Measurements from ENCODE around the gene CLIC3. TPM values are rescaled to one million over a fixed set of nuclear protein-coding genes. Genes with fewer than 3 reads are reported as not detected.
"Not testable (repeated sequence)": the region's sequence is repeated elsewhere in the genome, so short reads cannot be mapped to it uniquely, and the experiment has no call there.

CLIC3 gene
- total RNA-seq, 1 experiment from 2014 or later, result not detected

DNA sequence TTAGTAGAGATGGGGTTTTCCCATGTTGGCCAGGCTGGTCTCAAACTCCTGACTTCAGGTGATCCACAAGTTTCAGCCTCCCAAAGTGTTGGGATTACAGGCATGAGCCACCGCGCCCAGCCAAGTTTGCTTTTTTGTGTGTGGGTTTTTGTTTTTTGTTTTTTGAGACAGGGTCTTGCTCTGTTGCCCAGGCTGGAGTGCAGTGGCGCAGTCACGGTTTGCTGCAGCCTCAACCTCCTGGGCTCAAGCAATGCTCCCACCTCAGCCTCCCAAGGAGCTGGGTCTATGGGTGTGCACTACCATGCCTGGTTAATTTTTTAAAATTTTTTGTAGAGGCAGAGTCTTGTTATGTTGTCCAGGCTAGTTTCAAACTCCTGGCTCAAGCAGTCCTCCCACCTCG lies 37.1 kb upstream of the CLIC3 start:
- not testable (repeated sequence) for H3K27ac ChIP-seq (ENCODE audit: low read length); H3K9me3 ChIP-seq (ENCODE audit: low read length); H2AFZ ChIP-seq (ENCODE audit: low read length); H3K4me2 ChIP-seq (ENCODE audit: low read depth, low read length, poor library complexity, severe bottlenecking); H3K4me3 ChIP-seq (ENCODE audit: low read length); H3K9ac ChIP-seq (ENCODE audit: low read length); H3K79me2 ChIP-seq (ENCODE audit: low read length); H3K27me3 ChIP-seq (ENCODE audit: low read length); H3K9me2 ChIP-seq (replicated peaks; ENCODE audit: insufficient read depth, low read length); H3K36me3 ChIP-seq (ENCODE audit: insufficient read depth, low read length); H4K20me1 ChIP-seq (ENCODE audit: insufficient read depth, low read depth, low read length); DNase-seq
- peaks cover 24% of the 10 kb centered on the region for H3K4me1 ChIP-seq (ENCODE audit: low read length)

DNA sequence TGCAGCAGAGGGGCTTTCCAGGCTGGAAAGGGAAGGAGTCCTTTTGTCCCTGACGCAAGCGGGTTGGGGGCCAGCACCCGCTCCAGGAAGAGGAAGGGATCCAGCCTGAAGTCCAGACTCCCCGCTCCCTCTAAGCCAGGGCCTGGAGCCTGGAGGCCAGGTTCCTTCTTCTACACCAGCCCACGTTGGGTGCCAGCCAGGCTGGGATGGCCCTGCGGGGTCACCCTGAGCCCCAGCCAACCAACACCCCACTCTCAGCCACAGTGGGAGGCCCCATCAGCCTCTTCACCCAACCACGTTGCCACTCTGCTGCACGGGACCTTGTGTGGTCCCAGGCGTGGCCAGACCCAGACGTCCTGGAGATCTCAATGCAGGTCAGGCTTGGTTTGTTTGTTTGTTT lies 36.5 kb upstream of the CLIC3 start:
- Histone ChIP-seq H3K9ac (ENCODE audit: low read length) (no peak overlapping the region), H3K27ac (ENCODE audit: low read length) (no peak overlapping the region), H3K27me3 (ENCODE audit: low read length) (no peaks in the 10 kb centered on the region), H3K36me3 (ENCODE audit: insufficient read depth, low read length) (no peaks in the 10 kb centered on the region), H3K4me2 (ENCODE audit: low read depth, low read length, poor library complexity, severe bottlenecking) (no peak overlapping the region), H3K4me1 (ENCODE audit: low read length) (peaks cover 26% of the 10 kb centered on the region), H2AFZ (ENCODE audit: low read length) (no peak overlapping the region), H3K4me3 (ENCODE audit: low read length) (no peak overlapping the region), H3K79me2 (ENCODE audit: low read length) (no peaks in the 10 kb centered on the region), H3K9me3 (ENCODE audit: low read length) (no peaks in the 10 kb centered on the region), H4K20me1 (ENCODE audit: insufficient read depth, low read depth, low read length) (no peaks in the 10 kb centered on the region), H3K9me2 (replicated peaks; ENCODE audit: insufficient read depth, low read length) (no peaks in the 10 kb centered on the region)
- no peak for DNase-seq

DNA sequence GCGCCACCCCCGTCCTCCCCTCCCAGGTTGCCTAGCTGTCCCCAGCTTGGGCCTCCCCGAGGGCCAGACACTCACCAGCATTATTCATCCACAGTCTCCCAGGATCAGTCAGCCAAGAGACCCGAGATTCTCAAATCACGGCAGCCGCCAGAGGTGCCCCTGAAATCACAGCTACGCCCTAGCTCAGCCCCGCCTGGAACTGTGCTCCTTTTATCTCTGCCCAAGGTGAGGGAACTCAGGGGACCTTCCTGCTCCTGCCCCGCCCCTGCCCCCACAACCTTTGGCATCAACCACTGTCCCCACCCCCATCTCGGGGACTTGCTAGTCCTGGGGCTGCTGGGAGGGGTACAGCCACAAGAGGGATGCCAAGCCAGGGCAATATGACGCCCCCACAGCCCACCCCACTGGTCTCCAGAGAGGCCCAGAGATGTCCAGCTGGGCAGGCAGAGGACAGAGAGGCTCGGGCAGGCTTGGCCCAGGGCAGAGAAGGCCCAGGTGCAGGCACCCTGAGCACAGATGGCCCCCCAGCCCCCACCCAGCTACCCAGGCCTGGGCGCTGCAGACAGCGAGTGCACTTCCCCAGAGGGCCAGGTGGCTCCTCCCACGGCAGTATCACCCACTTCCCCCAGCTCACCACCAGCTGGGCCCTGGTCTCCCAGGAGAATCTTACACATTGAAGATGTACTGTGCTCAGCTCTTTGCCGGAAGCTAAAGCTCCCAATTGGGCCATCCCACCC lies 35.7 kb upstream of the CLIC3 start, which contains the start of gene FUT7:
Gene FUT7, minus strand, starts transcription at position 185 of the 737 bp plus-strand sequence. Its CDS starts 97 bp downstream, at position 88.
- Histone ChIP-seq H4K20me1 (ENCODE audit: insufficient read depth, low read depth, low read length) (no peaks in the 10 kb centered on the region; the same call in 1 of the 2 replicates), H3K9me3 (ENCODE audit: low read length) (no peaks in the 10 kb centered on the region), H3K79me2 (ENCODE audit: low read length) (no peaks in the 10 kb centered on the region), H3K4me1 (ENCODE audit: low read length) (peaks cover 31% of the 10 kb centered on the region), H3K4me2 (ENCODE audit: low read depth, low read length, poor library complexity, severe bottlenecking) (peak within 1 kb of the TSS; percentile 11), H3K9me2 (replicated peaks; ENCODE audit: insufficient read depth, low read length) (no peaks in the 10 kb centered on the region), H3K27ac (ENCODE audit: low read length) (no peak within 1 kb of the TSS), H3K36me3 (ENCODE audit: insufficient read depth, low read length) (no peaks in the 10 kb centered on the region), H2AFZ (ENCODE audit: low read length) (no peak within 1 kb of the TSS), H3K9ac (ENCODE audit: low read length) (no peak within 1 kb of the TSS), H3K4me3 (ENCODE audit: low read length) (no peak within 1 kb of the TSS), H3K27me3 (ENCODE audit: low read length) (no peaks in the 10 kb centered on the region)
- peak; percentile 84 for DNase-seq

DNA sequence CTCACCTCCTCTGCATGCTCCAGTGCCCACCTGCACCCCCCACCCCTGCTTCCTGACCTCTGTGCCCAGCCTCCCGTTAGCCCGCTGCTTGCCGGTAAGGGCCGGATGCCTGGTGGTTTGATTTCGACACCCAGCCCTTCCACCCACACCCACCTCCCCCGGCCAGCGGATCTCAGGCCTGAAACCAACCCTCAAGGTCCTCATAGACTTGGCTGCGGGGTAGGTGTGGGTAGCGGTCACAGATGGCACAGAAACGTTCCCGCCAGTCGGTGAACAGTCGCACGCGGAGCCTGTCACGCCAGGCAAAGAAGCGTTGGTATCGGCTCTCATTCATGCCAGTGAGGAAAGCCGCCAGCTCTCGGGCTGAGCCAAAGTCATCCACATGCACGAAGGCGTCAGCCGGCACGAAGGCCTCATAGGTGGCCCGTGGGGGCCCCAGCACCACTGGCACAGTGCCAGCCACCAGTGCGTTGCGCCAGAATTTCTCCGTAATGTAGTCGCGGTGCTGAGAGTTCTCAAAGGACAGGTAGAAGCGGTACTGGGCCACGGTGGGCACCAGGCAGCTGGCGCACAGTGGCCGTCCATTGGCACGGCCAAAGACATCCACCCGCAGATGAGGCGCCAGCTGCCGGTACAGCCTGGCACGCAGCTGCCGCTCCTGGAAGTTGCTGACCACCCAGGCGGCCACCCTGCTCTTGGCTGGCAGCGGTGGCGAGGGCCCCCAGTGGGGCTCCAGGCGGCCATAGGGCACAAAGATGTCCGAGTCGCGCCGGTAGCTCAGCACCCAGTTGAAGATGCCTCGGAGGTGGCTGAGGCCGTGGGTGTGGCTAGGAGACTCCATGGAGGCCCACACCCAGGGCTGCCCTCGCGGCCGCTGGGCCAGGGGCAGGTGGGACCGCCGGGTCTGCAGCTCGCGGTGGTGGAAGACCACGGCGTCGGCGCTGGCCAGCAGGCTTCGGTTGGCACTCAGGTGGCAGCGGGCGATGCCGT lies 34.5 kb upstream of the CLIC3 start:
- H3K9ac ChIP-seq (ENCODE audit: low read length), result no peak overlapping the region
- no peak for DNase-seq
- H3K4me3 ChIP-seq (ENCODE audit: low read length), result no peak overlapping the region
- no peaks in the 10 kb centered on the region for H3K9me3 ChIP-seq (ENCODE audit: low read length)
- H3K9me2 ChIP-seq (replicated peaks; ENCODE audit: insufficient read depth, low read length), result no peaks in the 10 kb centered on the region
- no peak overlapping the region for H3K27ac ChIP-seq (ENCODE audit: low read length)
- peaks cover 36% of the 10 kb centered on the region for H3K4me1 ChIP-seq (ENCODE audit: low read length)
- no peaks in the 10 kb centered on the region; the same call in 1 of the 2 replicates for H4K20me1 ChIP-seq (ENCODE audit: insufficient read depth, low read depth, low read length)
- no peaks in the 10 kb centered on the region for H3K79me2 ChIP-seq (ENCODE audit: low read length)
- no peak overlapping the region for H2AFZ ChIP-seq (ENCODE audit: low read length)
- H3K36me3 ChIP-seq (ENCODE audit: insufficient read depth, low read length), result no peaks in the 10 kb centered on the region
- H3K4me2 ChIP-seq (ENCODE audit: low read depth, low read length, poor library complexity, severe bottlenecking), result no peak overlapping the region
- H3K27me3 ChIP-seq (ENCODE audit: low read length), result no peaks in the 10 kb centered on the region

DNA sequence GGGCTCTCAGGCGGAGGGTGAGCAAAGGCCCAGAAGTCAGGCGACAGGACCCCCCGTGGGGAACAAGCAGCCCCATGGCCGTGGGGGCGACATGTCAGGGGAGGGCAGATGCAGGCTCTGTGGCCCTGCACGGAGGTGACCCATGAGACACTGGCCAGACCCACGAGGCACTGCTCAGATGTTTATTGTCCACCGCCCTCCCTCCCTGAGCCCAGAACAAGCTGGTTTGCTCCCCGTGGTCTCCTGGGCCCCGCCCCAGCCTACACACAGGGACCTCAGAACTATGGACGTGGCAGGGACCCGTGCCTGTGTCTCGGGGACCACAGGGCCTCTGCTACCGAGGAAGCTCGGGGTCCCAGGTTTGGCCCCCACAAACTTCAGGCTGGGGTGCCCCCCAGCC lies 33.6 kb upstream of the CLIC3 start:
- no peak overlapping the region for H3K4me2 ChIP-seq (ENCODE audit: low read depth, low read length, poor library complexity, severe bottlenecking)
- H3K4me3 ChIP-seq (ENCODE audit: low read length), result no peak overlapping the region
- H3K27me3 ChIP-seq (ENCODE audit: low read length), result no peaks in the 10 kb centered on the region
- no peaks in the 10 kb centered on the region for H3K36me3 ChIP-seq (ENCODE audit: insufficient read depth, low read length)
- no peak overlapping the region for H3K27ac ChIP-seq (ENCODE audit: low read length)
- no peak overlapping the region for H3K9ac ChIP-seq (ENCODE audit: low read length)
- H4K20me1 ChIP-seq (ENCODE audit: insufficient read depth, low read depth, low read length), result no peaks in the 10 kb centered on the region; the same call in 1 of the 2 replicates
- H3K9me3 ChIP-seq (ENCODE audit: low read length), result no peaks in the 10 kb centered on the region
- no peak overlapping the region for H2AFZ ChIP-seq (ENCODE audit: low read length)
- H3K9me2 ChIP-seq (replicated peaks; ENCODE audit: insufficient read depth, low read length), result no peaks in the 10 kb centered on the region
- no peaks in the 10 kb centered on the region for H3K79me2 ChIP-seq (ENCODE audit: low read length)
- H3K4me1 ChIP-seq (ENCODE audit: low read length), result peaks cover 44% of the 10 kb centered on the region
- no peak for DNase-seq

DNA sequence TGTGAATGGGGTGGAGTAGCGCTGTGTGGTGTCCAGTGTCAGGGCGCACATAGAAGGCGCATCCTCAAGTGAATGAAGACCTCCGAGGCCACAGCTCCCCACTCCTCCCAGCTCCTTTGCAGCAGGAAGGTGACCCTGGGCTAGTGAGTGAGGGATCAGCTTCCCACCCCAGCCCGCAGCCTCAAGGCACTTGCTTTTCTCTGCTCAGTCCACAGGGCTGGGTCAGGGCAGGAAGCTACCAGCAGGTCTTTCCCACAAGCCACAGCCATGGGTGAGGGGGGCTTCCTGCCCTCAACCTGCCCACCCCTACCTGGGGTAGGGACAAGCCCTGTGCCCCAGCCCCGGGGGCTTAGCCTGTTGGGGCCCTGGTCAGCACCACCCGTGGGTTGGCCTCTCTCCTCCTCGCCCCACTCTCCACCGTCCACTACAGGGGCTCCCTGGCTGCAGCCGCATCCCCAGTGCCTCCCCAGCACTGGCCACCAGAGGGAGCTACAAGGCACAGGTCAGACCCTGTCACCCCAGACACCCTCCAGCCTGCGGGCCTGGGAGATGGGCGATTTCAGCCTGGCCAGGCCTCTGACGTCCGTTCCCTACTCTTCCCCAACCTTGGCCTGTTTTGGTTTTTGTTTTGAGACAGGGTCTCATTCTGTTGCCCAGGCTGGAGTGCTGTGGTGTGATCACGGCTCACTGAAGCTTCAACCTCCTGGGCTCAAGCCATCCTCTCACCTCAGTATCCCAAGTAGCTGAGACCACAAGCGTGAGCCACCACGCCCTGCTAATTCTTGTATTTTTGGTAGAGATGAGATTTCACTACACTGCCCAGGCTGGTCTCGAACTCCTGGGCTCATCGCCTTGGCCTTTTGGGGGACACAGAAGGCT lies 32.9 kb upstream of the CLIC3 start:
- no peak overlapping the region for H3K4me2 ChIP-seq (ENCODE audit: low read depth, low read length, poor library complexity, severe bottlenecking)
- peak; percentile 86 for DNase-seq
- no peak overlapping the region for H3K27ac ChIP-seq (ENCODE audit: low read length)
- no peak overlapping the region for H3K9ac ChIP-seq (ENCODE audit: low read length)
- H3K4me3 ChIP-seq (ENCODE audit: low read length), result no peak overlapping the region
- H3K36me3 ChIP-seq (ENCODE audit: insufficient read depth, low read length), result no peaks in the 10 kb centered on the region
- no peaks in the 10 kb centered on the region; the same call in 1 of the 2 replicates for H4K20me1 ChIP-seq (ENCODE audit: insufficient read depth, low read depth, low read length)
- H3K9me3 ChIP-seq (ENCODE audit: low read length), result no peaks in the 10 kb centered on the region
- H3K4me1 ChIP-seq (ENCODE audit: low read length), result peaks cover 41% of the 10 kb centered on the region
- H3K9me2 ChIP-seq (replicated peaks; ENCODE audit: insufficient read depth, low read length), result no peaks in the 10 kb centered on the region
- no peaks in the 10 kb centered on the region for H3K27me3 ChIP-seq (ENCODE audit: low read length)
- no peaks in the 10 kb centered on the region for H3K79me2 ChIP-seq (ENCODE audit: low read length)
- no peak overlapping the region for H2AFZ ChIP-seq (ENCODE audit: low read length)

DNA sequence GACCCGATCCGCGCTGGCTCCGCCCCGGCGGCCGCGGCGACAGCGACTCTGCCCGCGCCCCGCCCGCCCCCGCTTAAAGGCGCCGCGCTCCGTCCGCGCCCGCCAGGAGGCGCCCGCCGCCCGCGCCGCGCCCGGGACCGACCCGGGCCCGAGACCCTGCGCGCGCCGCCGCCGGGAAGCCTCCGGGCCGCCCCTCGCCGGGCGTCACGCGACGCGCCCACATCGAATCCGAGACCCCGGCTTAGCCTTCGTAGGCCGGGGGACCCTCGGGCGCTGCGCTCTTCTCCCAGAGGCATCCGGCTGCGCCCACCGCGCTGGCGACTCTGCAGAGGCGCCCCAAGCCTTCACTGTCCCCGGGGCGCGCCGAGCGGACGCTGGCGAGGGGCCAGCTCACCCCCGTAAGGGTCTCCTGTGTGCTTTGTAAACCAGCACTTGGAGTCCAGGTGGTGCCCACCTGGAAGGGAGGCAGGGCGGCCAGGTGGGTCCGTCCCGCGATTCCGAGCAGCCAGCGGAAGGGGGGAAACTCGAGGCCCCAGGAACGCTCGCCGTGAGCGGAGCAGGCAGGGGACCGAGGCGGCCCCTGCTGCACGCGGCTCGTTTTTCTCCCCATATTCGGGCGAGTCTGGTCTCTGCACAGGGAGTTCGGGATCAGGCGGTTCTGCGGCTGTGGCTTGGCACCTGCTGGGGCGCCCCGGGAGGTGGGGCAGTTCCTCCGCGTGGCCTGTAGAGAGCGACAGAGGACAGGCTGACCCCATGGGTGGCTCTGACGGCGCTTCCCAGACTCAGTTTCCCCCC lies 32.1 kb upstream of the CLIC3 start:
- H3K36me3 ChIP-seq (ENCODE audit: insufficient read depth, low read length), result no peaks in the 10 kb centered on the region
- H2AFZ ChIP-seq (ENCODE audit: low read length), result no peak overlapping the region
- no peaks in the 10 kb centered on the region for H3K9me3 ChIP-seq (ENCODE audit: low read length)
- no peaks in the 10 kb centered on the region; the same call in 1 of the 2 replicates for H4K20me1 ChIP-seq (ENCODE audit: insufficient read depth, low read depth, low read length)
- DNase-seq, result peak; percentile 81
- H3K9ac ChIP-seq (ENCODE audit: low read length), result peak overlapping the region; percentile 35
- no peaks in the 10 kb centered on the region for H3K9me2 ChIP-seq (replicated peaks; ENCODE audit: insufficient read depth, low read length)
- H3K4me2 ChIP-seq (ENCODE audit: low read depth, low read length, poor library complexity, severe bottlenecking), result peak overlapping the region; percentile 59
- H3K27ac ChIP-seq (ENCODE audit: low read length), result no peak overlapping the region
- H3K4me3 ChIP-seq (ENCODE audit: low read length), result peak overlapping the region; percentile 53; the same call in 1 of the 2 replicates
- peaks cover 41% of the 10 kb centered on the region for H3K4me1 ChIP-seq (ENCODE audit: low read length)
- H3K79me2 ChIP-seq (ENCODE audit: low read length), result no peaks in the 10 kb centered on the region
- no peaks in the 10 kb centered on the region for H3K27me3 ChIP-seq (ENCODE audit: low read length)
